ENCODE measurements around the gene LRTM1. TPM values are rescaled to one million over a fixed set of nuclear protein-coding genes. Genes with fewer than 3 reads are reported as not detected.
A peak's percentile ranks its signal among the peaks of the same experiment; 100 is the strongest.

Gene LRTM1
- total RNA-seq, 4 donors from 2014 or later, result not detected

DNA sequence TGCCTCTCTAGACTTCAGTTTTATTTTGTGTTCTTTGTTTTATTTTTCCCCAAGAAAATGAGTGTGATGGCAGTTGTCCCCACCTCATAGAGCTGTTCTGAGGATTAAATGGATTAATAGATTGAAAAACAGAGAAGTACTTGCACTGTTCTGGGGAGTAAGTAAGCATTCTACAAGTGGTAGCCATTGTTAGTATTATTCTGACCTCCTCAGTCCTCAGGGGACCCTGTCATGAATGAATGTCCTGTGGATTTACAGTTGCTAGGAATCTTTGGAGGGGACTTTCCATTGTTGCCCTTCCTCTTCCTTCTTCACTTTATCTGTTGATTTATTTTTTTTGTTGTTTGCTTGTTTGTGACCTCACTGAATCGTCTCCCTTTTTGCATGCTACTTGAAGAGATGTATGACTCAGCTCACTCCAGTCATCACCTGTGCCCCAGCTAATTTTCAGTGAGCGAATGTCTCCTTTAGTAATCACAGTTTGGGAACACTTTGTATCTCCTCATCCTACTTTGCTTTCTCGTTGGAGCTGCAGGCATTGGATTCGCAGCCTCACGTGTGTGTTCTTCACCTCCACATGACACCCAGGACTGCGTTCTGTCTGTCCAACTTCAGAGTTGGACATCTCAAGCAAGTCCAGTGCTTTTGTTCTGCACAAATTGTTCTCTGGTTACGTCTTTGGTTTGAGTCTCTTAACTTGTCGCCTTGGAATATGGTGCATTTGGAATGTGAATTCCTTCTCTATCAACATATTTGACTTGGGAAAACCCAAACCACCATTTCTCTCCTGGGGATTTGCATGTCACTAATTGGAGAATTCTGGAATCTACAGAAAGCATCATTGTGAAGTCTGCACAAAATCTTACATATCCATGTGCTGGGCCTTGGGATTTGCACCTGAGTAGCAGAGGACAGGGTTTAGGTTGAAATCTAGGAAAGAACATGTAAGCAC is 54.5 kb downstream of the LRTM1 start:
- H3K9me3 ChIP-seq, result no peaks in the 10 kb centered on the region
- no peak overlapping the region for H3K4me3 ChIP-seq
- TF ChIP-seq POLR2AphosphoS5 (IDR thresholded peaks at IDR 0.05) (no peak), EP300 (IDR thresholded peaks at IDR 0.05) (no peak), POLR2A (IDR thresholded peaks at IDR 0.05; ENCODE audit: low read depth) (no peak)
- TF ChIP-seq, protein P1, sequence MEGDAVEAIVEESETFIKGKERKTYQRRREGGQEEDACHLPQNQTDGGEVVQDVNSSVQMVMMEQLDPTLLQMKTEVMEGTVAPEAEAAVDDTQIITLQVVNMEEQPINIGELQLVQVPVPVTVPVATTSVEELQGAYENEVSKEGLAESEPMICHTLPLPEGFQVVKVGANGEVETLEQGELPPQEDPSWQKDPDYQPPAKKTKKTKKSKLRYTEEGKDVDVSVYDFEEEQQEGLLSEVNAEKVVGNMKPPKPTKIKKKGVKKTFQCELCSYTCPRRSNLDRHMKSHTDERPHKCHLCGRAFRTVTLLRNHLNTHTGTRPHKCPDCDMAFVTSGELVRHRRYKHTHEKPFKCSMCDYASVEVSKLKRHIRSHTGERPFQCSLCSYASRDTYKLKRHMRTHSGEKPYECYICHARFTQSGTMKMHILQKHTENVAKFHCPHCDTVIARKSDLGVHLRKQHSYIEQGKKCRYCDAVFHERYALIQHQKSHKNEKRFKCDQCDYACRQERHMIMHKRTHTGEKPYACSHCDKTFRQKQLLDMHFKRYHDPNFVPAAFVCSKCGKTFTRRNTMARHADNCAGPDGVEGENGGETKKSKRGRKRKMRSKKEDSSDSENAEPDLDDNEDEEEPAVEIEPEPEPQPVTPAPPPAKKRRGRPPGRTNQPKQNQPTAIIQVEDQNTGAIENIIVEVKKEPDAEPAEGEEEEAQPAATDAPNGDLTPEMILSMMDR (IDR thresholded peaks at IDR 0.05), result no peak
- H3K27ac ChIP-seq (replicated peaks in 1 of 4), result no peak overlapping the region
- intact Hi-C loops (cut with DNase I), result loop anchor here (5.0 kb wide), 1 partner anchor 79 kb away; no protein-coding TSS in a partner anchor
- DNase-seq (ENCODE audit: extremely low spot score), result no peak
- H3K36me3 ChIP-seq, result no peaks in the 10 kb centered on the region
- 89% methylated on average over 8 of the region's 8 CpGs for WGBS
- H3K27me3 ChIP-seq, result no peaks in the 10 kb centered on the region
- H3K4me1 ChIP-seq, result peaks cover 0 to 9% (median 6%) of the 10 kb centered on the region in 4 donors

DNA sequence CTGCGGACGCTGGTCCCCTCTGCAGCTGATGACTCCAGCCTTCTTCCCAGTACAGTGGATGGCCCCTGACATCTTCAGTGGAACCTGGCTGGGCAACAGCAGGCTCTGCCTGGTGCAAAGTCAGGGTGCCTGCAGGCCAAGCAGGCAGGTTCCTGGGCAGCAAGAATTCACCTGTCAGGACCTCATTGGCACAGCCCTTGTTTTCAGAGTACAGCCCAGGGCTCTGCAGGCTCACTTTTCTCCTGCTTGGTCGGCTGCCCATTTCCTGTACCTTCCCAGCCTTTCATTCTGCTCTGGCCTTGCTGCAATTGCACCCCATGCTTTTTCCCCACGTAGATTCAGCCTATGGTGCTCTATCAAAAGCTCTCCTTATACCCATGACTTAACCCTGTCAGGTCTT is 56.0 kb downstream of the LRTM1 start:
- Histone ChIP-seq H3K27me3 (no peaks in the 10 kb centered on the region), H3K27ac (replicated peaks in 1 of 4) (no peak overlapping the region), H3K4me1 (peaks cover 0 to 20% (median 7%) of the 10 kb centered on the region in 4 donors), H3K36me3 (no peaks in the 10 kb centered on the region), H3K9me3 (no peaks in the 10 kb centered on the region), H3K4me3 (no peak overlapping the region)
- WGBS, result 97% methylated on average over 3 of the region's 4 CpGs
- TF ChIP-seq EP300 (IDR thresholded peaks at IDR 0.05), result no peak
- TF ChIP-seq POLR2A (IDR thresholded peaks at IDR 0.05; ENCODE audit: low read depth), result no peak
- TF ChIP-seq, protein P1 (IDR thresholded peaks at IDR 0.05), result no peak
- TF ChIP-seq POLR2AphosphoS5 (IDR thresholded peaks at IDR 0.05), result no peak
- intact Hi-C loops (cut with DNase I), result loop anchor here (5.0 kb wide), 1 partner anchor 80 kb away; no protein-coding TSS in a partner anchor
- DNase-seq (ENCODE audit: extremely low spot score), result no peak

DNA sequence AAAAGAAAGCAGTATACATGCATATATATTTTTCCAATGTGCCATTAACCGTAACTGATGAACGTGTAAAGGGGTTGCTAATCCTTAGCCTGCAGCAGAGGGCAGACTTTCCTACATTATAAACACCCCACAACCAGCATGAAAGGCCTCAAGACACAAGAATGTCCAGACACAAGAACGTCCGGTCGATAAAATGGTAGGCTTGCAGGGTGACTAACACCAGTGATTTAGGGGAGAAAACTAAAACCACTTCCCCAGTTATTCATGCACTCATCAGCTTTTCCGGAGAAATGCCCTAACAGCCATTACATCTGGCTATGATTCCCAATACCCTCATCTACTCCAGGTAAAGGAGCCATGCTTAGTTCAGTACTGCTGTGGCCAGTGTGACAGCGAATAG is 57.4 kb downstream of the LRTM1 start:
- DNase-seq (ENCODE audit: extremely low spot score), result no peak
- Histone ChIP-seq H3K36me3 (no peaks in the 10 kb centered on the region), H3K4me1 (peaks cover 0 to 22% (median 8%) of the 10 kb centered on the region in 4 donors), H3K27ac (replicated peaks in 1 of 4) (no peak overlapping the region), H3K9me3 (no peaks in the 10 kb centered on the region), H3K4me3 (no peak overlapping the region), H3K27me3 (no peaks in the 10 kb centered on the region)
- TF ChIP-seq, protein P1 (IDR thresholded peaks at IDR 0.05), result peak; percentile 59 to 73 (median 65)
- no peak for TF ChIP-seq POLR2AphosphoS5 (IDR thresholded peaks at IDR 0.05)
- no peak for TF ChIP-seq EP300 (IDR thresholded peaks at IDR 0.05)
- no peak for TF ChIP-seq POLR2A (IDR thresholded peaks at IDR 0.05; ENCODE audit: low read depth)
- intact Hi-C loops (cut with DNase I), result loop anchor here (5.0 kb wide), 1 partner anchor 82 kb away; no protein-coding TSS in a partner anchor
- 41% methylated on average over 7 of the region's 7 CpGs for WGBS

Measured in esophagus muscularis mucosa (tissue), 4 donors.